Astrocyte of the spinal cord (primary cell): Measurements from ENCODE around the gene SGO2.
"Not testable (repeated sequence)": the region's sequence is repeated elsewhere in the genome, so short reads cannot be mapped to it uniquely, and the experiment has no call there.

Experiments
- DNase-seq: peaks from one replicate; pipeline ENCODE4 v3.0.0; 2011; ENCODE audit warnings: low read depth, low spot score
- H3K4me3 ChIP-seq: 2 replicates; pipeline ENCODE4 v1.5.1; 2011; ENCODE audit warnings: low read depth, mild to moderate bottlenecking, low read length, moderate library complexity
- in situ Hi-C: cut with HindIII; loops from 2 replicates; pipeline ENCODE4 v1.10.0; 2017; ENCODE audit warnings: low sequenced_read_pairs
- TF ChIP-seq, protein P1 (sequence below): IDR thresholded peaks from 2 replicates; pipeline ENCODE4 v1.5.1; 2012; ENCODE audit warnings: low read depth, mild to moderate bottlenecking, low read length, inconsistent platforms

The SGO2 gene

DNA sequence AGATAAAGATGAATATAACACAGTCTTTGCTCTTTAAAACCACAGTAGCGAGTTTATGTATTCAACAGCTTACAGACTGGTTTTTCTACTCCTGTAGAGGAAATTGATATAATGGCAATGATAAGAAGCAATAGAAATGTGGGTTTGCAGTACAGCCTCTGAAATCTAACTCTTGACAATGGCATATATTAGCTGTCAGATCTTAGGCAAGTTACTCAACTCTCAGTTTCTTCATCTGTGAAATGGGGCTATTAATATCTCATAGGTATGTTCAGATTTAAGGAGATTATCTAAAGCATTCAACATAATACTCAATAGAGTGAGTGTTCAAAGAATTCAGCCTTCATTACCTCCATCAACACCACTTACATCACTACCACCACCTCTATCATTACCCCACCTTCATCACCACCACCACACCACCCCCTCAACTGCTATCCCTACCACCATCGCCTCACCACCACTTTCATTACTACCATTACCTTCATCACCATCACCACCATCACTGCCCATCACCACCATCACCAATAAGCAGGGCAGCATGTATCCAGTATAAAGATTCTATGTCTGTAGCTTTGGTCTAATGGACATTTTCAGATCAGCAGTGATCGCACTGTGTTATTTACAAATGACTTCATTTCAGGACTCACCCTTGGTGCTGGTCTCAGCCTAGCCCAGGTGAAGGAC is 82.5 kb downstream of the SGO2 start:
- no peak overlapping the region for H3K4me3 ChIP-seq

GRCh38 chr2:200609028-200609614 is 83.1 kb downstream of the SGO2 start:
- H3K4me3 ChIP-seq: no peak overlapping the region
- peak; percentile 78 for DNase-seq
- in situ Hi-C loops: no loop called here
- TF ChIP-seq, protein P1, sequence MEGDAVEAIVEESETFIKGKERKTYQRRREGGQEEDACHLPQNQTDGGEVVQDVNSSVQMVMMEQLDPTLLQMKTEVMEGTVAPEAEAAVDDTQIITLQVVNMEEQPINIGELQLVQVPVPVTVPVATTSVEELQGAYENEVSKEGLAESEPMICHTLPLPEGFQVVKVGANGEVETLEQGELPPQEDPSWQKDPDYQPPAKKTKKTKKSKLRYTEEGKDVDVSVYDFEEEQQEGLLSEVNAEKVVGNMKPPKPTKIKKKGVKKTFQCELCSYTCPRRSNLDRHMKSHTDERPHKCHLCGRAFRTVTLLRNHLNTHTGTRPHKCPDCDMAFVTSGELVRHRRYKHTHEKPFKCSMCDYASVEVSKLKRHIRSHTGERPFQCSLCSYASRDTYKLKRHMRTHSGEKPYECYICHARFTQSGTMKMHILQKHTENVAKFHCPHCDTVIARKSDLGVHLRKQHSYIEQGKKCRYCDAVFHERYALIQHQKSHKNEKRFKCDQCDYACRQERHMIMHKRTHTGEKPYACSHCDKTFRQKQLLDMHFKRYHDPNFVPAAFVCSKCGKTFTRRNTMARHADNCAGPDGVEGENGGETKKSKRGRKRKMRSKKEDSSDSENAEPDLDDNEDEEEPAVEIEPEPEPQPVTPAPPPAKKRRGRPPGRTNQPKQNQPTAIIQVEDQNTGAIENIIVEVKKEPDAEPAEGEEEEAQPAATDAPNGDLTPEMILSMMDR: no peak

More for the DNA sequence above, 82.5 kb downstream of the SGO2 start:
- TF ChIP-seq, protein P1: no peak
- in situ Hi-C loops: no loop called here
- no peak for DNase-seq

GRCh38 chr2:200610217-200610616 is 84.2 kb downstream of the SGO2 start:
- in situ Hi-C loops, DNase-seq, H3K4me3 ChIP-seq: not testable (repeated sequence)

GRCh38 chr2:200613692-200614091 is 87.7 kb downstream of the SGO2 start:
- H3K4me3 ChIP-seq: no peak overlapping the region
- in situ Hi-C loops: no loop called here
- TF ChIP-seq, protein P1: no peak
- DNase-seq: no peak

GRCh38 chr2:200614249-200614648 is 88.2 kb downstream of the SGO2 start:
- DNase-seq: no peak
- TF ChIP-seq, protein P1: no peak
- H3K4me3 ChIP-seq: no peak overlapping the region
- in situ Hi-C loops: no loop called here

DNA sequence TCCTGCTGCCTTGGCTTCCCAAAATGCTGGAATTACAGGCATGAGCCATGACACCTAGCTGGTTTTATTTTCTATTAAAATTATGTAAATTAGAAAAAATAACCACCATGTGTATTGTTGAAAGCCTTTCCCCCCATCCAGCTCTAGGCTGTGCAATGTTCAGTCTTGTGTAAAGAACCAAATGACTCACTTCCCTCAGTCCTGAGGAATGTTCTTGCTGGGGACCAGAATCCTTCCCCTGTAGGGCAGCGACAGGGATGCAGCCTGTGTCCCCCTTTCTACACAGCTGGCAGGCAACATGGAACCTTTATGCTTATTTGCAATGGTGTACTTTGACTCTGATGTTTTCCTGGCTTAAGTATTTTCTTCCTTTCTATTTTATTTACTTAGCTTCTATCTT is 89.2 kb downstream of the SGO2 start:
- in situ Hi-C loops: no loop called here
- H3K4me3 ChIP-seq: no peak overlapping the region
- DNase-seq: peak; percentile 74
- TF ChIP-seq, protein P1: no peak

- in situ Hi-C loops: no loop called here
- TF ChIP-seq, protein P1: no peak
- DNase-seq: no peak
- no peak overlapping the region for H3K4me3 ChIP-seq
These were observed 90.2 kb downstream of the SGO2 start for GRCh38 chr2:200616193-200616592.
